ENCODE results near the gene CCL20.

DNA sequence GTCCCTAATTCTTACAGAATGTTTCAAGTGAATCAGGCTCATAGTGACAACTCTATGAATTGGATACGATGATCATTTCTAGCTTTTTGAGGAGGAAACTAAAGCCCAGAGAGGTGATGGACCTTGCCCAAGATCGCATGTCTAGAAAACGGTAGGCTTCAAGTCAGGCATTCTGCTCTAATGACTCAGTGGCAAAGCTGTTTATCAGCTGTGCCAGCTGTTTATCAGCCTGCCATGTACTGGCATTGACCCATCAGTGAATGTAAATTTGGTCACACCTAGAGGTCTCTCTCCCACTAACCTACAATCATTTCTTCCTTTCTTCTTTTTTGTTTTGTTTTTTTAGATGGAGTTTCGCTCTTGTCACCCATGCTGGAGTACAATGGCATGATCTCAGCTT is 51.6 kb downstream of the CCL20 start:
- TF ChIP-seq ZNF565 (CRISPR knock-in tag; conservative IDR thresholded peaks at IDR 0.05; ENCODE audit: low read depth) (no peak), TCF4 (CRISPR knock-in tag; IDR thresholded peaks at IDR 0.05; ENCODE audit: borderline replicate concordance) (no peak), PPARA (CRISPR knock-in tag; IDR thresholded peaks at IDR 0.05; ENCODE audit: borderline replicate concordance) (no peak), ARNTL (CRISPR knock-in tag; IDR thresholded peaks at IDR 0.05; ENCODE audit: borderline replicate concordance, low read depth) (no peak), ZNF8 (CRISPR knock-in tag; IDR thresholded peaks at IDR 0.05) (no peak), GLIS3 (CRISPR knock-in tag; IDR thresholded peaks at IDR 0.05) (no peak), BACH2 (CRISPR knock-in tag; IDR thresholded peaks at IDR 0.05; ENCODE audit: borderline replicate concordance) (no peak), ZNF70 (CRISPR knock-in tag; IDR thresholded peaks at IDR 0.05) (no peak), RARB (CRISPR knock-in tag; IDR thresholded peaks at IDR 0.05) (no peak), SNAI2 (CRISPR knock-in tag; IDR thresholded peaks at IDR 0.05) (no peak)
- TF ChIP-seq, protein P1, sequence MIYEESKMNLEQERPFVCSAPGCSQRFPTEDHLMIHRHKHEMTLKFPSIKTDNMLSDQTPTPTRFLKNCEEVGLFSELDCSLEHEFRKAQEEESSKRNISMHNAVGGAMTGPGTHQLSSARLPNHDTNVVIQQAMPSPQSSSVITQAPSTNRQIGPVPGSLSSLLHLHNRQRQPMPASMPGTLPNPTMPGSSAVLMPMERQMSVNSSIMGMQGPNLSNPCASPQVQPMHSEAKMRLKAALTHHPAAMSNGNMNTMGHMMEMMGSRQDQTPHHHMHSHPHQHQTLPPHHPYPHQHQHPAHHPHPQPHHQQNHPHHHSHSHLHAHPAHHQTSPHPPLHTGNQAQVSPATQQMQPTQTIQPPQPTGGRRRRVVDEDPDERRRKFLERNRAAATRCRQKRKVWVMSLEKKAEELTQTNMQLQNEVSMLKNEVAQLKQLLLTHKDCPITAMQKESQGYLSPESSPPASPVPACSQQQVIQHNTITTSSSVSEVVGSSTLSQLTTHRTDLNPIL (CRISPR knock-in tag; IDR thresholded peaks at IDR 0.05; ENCODE audit: low read depth) = no peak
- TF ChIP-seq, protein P2, sequence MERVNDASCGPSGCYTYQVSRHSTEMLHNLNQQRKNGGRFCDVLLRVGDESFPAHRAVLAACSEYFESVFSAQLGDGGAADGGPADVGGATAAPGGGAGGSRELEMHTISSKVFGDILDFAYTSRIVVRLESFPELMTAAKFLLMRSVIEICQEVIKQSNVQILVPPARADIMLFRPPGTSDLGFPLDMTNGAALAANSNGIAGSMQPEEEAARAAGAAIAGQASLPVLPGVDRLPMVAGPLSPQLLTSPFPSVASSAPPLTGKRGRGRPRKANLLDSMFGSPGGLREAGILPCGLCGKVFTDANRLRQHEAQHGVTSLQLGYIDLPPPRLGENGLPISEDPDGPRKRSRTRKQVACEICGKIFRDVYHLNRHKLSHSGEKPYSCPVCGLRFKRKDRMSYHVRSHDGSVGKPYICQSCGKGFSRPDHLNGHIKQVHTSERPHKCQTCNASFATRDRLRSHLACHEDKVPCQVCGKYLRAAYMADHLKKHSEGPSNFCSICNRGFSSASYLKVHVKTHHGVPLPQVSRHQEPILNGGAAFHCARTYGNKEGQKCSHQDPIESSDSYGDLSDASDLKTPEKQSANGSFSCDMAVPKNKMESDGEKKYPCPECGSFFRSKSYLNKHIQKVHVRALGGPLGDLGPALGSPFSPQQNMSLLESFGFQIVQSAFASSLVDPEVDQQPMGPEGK (CRISPR knock-in tag; IDR thresholded peaks at IDR 0.05; ENCODE audit: borderline replicate concordance) = no peak
- TF ChIP-seq, protein P3, sequence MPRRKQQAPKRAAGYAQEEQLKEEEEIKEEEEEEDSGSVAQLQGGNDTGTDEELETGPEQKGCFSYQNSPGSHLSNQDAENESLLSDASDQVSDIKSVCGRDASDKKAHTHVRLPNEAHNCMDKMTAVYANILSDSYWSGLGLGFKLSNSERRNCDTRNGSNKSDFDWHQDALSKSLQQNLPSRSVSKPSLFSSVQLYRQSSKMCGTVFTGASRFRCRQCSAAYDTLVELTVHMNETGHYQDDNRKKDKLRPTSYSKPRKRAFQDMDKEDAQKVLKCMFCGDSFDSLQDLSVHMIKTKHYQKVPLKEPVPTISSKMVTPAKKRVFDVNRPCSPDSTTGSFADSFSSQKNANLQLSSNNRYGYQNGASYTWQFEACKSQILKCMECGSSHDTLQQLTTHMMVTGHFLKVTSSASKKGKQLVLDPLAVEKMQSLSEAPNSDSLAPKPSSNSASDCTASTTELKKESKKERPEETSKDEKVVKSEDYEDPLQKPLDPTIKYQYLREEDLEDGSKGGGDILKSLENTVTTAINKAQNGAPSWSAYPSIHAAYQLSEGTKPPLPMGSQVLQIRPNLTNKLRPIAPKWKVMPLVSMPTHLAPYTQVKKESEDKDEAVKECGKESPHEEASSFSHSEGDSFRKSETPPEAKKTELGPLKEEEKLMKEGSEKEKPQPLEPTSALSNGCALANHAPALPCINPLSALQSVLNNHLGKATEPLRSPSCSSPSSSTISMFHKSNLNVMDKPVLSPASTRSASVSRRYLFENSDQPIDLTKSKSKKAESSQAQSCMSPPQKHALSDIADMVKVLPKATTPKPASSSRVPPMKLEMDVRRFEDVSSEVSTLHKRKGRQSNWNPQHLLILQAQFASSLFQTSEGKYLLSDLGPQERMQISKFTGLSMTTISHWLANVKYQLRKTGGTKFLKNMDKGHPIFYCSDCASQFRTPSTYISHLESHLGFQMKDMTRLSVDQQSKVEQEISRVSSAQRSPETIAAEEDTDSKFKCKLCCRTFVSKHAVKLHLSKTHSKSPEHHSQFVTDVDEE (CRISPR knock-in tag; IDR thresholded peaks at IDR 0.05) = no peak

Data from SK-N-SH treated with all-trans-retinoic acid at 6 μM for 48 hours (cell line).